Stomach (tissue), 9 donors: Measurements from ENCODE around the gene MIS18A. TPM values are rescaled to one million over a fixed set of nuclear protein-coding genes. Genes with fewer than 3 reads are reported as not detected.
"Not testable (repeated sequence)": the region's sequence is repeated elsewhere in the genome, so short reads cannot be mapped to it uniquely, and the experiment has no call there.

Experiments used
- DNase-seq, 2 donors: peaks; one replicate each; pipeline versions ENCODE4 v3.0.0 to v3.0.0-alpha.2; 2013 to 2019
- H3K27ac ChIP-seq, 5 donors: fragments of 200-600 bp in 4 of 5; sonication (generic) in 4 of 5; one replicate each; pipeline ENCODE4 v1.5.1; 2013 to 2019; ENCODE audit warnings: mild to moderate bottlenecking in 1 of 5, moderate library complexity in 1 of 5
- H3K27me3 ChIP-seq, 3 donors: fragments of 200-600 bp; sonication (generic); one replicate each; pipeline ENCODE4 v1.5.1; 2017 to 2019; ENCODE audit warnings: mixed run types in 1 of 3
- H3K36me3 ChIP-seq, 4 donors: fragments of 200-600 bp; sonication (generic); 1 replicate in 3 of 4; 2 replicates in 1 of 4; pipeline ENCODE4 v1.5.1; 2016 to 2019
- H3K4me1 ChIP-seq, 4 donors: fragments of 200-600 bp; sonication (generic); one replicate each; pipeline ENCODE4 v1.5.1; 2016 to 2019
- H3K4me3 ChIP-seq, 4 donors: fragments of 200-600 bp; sonication (generic) in 3 of 4; one replicate each; pipeline ENCODE4 v1.5.1; 2016 to 2019; ENCODE audit warnings: mild to moderate bottlenecking in 1 of 4
- H3K9me3 ChIP-seq, 4 donors: fragments of 200-600 bp; sonication (generic); one replicate each; pipeline ENCODE4 v1.5.1; 2016 to 2019
- EP300 ChIP-seq: sonication (generic); formaldehyde crosslinking; IDR thresholded peaks from one replicate; pipeline ENCODE4 v1.6.1; 2017; ENCODE audit warnings: antibody characterized with exemption
- POLR2A ChIP-seq, 4 donors: fragments of 450-650 bp; IDR thresholded peaks; one replicate each; pipeline ENCODE4 v1.6.1; 2016; ENCODE audit warnings: antibody characterized with exemption in 4 of 4, control low read depth in 2 of 4, mild to moderate bottlenecking in 1 of 4, moderate library complexity in 1 of 4
- POLR2AphosphoS5 ChIP-seq, 3 donors: sonication (generic); formaldehyde crosslinking; IDR thresholded peaks; one replicate each; pipeline ENCODE4 v1.6.1; 2016; ENCODE audit warnings: antibody characterized with exemption in 3 of 3
- WGBS, 5 donors: extraction: QIAGEN DNeasy Blood & Tissue Kit in 3 of 5; methylation state at CpG; one replicate each; pipeline versions ENCODE4 v1.1.5 to v1.1.7; 2013 to 2018; 5-methylcytosine and 5-hydroxymethylcytosine counted together
- intact Hi-C: fragments of 100-400 bp; cut with DNase I; formaldehyde crosslinking; loops from one replicate; pipeline ENCODE4 v1.15.1; 2023; ENCODE audit warnings: low total_unique reads
- polyA plus RNA-seq, 3 donors: library from polyadenylated mRNA; stranded (reverse); fragments of 200-250 nt; gene quantifications; one replicate each; pipeline ENCODE4 v1.2.3, GENCODE V29; 2013
- total RNA-seq, 5 donors: library from RNA; depleted of rRNA; stranded (reverse); fragments of >200 nt; gene quantifications; one replicate each; pipeline versions ENCODE4 v1.1.0 to v1.2.3, GENCODE V29; 2014 to 2016
- TF ChIP-seq, protein P1 (sequence below), 7 experiments: fragments of 450-650 bp in 4 of 7; fragments of 200-600 bp in 3 of 7; sonication (generic) in 3 of 7; IDR thresholded peaks; one replicate each; pipeline ENCODE4 v1.5.1; 2016 to 2019; ENCODE audit warnings: antibody characterized with exemption in 7 of 7, control low read depth in 2 of 7, mild to moderate bottlenecking in 1 of 7
- donor health status: healthy with polysubstance abuse.
- donor health status: Bipolar disorder and iron deficiency.
- donor health status: healthy.

Gene MIS18A
- total and polyA plus RNA-seq, 8 donors = 1.4 to 10.7 (median 8.0) TPM; not detected in 2

DNA sequence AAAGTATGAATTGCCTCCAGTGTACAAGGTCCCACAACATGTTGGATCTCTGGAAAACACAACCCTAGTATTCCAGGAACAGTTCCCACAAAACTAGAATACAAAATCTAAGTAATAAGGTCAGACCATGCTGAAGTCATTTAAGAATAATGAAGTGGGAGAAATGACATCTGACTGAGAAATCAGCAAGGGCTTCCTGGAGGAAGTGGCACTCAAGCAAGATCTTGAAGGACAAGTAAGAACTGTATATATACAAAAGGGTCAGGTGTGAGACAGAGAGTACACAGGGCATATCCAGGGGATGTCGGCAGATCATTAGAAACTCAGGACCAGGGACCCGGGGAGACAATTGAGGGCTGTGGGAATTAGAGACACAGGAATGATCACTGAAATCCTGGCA is 18.7 kb downstream of the MIS18A start:
- Histone ChIP-seq H3K27me3 (no peaks in the 10 kb centered on the region), H3K27ac (no peak overlapping the region), H3K9me3 (no peaks in the 10 kb centered on the region), H3K4me3 (no peak overlapping the region), H3K36me3 (no peaks in the 10 kb centered on the region), H3K4me1 (peaks cover 4 to 28% (median 18%) of the 10 kb centered on the region in 4 donors)
- TF ChIP-seq, protein P1, sequence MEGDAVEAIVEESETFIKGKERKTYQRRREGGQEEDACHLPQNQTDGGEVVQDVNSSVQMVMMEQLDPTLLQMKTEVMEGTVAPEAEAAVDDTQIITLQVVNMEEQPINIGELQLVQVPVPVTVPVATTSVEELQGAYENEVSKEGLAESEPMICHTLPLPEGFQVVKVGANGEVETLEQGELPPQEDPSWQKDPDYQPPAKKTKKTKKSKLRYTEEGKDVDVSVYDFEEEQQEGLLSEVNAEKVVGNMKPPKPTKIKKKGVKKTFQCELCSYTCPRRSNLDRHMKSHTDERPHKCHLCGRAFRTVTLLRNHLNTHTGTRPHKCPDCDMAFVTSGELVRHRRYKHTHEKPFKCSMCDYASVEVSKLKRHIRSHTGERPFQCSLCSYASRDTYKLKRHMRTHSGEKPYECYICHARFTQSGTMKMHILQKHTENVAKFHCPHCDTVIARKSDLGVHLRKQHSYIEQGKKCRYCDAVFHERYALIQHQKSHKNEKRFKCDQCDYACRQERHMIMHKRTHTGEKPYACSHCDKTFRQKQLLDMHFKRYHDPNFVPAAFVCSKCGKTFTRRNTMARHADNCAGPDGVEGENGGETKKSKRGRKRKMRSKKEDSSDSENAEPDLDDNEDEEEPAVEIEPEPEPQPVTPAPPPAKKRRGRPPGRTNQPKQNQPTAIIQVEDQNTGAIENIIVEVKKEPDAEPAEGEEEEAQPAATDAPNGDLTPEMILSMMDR (IDR thresholded peaks at IDR 0.05) = no peak
- TF ChIP-seq POLR2A (IDR thresholded peaks at IDR 0.05) (no peak), EP300 (no peak), POLR2AphosphoS5 (IDR thresholded peaks at IDR 0.05) (no peak)
- no peak for DNase-seq
- WGBS, 5 donors = 73 to 92% (median 85%) methylated on average over 2 of the region's 2 CpGs
- intact Hi-C loops = loop anchor here (5.0 kb wide), 1 partner anchor 398 kb away; no protein-coding TSS in a partner anchor

DNA sequence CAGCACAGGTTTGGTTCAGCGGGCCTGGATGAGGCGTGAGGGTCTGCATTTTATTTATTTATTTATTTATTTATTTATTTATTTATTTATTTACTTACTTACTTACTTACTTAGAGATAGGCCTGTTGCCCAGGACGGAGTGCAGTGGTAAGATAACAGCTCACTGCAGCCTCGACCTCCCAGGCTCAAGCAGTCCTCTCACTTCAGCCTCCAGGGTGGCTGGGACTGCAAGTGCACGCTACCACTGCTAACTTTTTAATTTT is 20.1 kb downstream of the MIS18A start:
- not testable (repeated sequence) for H3K27ac ChIP-seq, DNase-seq, H3K4me3 ChIP-seq, H3K9me3 ChIP-seq, H3K27me3 ChIP-seq, H3K36me3 ChIP-seq
- 74 to 80% (median 76%) methylated on average over 5 of the region's 5 CpGs for WGBS, 5 donors
- intact Hi-C loops = loop anchor here (10.0 kb wide), 1 partner anchor 464 kb away; no protein-coding TSS in a partner anchor
- peaks cover 4 to 28% (median 20%) of the 10 kb centered on the region in 4 donors for H3K4me1 ChIP-seq

DNA sequence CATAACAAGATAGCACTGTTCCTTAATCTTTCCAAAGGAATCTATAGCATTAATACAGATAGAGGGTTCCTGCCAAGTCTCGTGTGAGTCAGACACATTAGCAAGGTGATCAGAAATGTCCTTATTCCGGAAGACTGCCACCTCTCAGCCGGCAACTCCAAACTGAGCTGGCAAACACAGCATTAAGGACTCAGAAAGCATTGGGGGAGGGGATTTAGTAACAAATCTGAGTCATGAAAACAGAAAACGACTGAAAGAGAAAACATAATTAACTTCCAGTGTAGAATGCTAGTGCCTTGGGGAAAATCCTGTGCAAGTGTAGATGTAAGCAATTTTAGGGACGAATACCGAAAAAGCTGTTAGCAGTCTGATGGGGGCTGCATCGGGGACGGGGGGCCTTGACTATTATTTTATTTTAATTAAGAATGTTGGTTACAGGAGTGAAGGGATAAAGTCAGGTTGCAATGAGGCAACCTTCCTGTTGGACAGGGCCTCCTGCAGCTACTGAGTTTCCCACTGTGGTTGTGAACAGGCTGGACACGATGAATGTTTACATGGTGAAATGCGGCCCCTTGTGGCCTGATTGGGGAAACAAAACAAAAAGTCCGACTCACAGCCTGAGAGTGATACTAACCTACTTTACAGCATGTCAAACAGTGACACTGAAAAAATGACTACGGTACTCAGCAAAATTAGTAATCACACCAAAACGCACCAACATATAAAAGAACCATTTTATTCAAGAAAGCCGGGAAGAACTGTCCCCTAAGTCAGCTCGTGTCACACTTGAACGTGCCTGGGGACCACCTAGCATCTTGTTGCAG is 20.7 kb downstream of the MIS18A start:
- TF ChIP-seq POLR2AphosphoS5 (IDR thresholded peaks at IDR 0.05) (peak in 1 of 3 donors; percentile 40), POLR2A (IDR thresholded peaks at IDR 0.05) (no peak), EP300 (no peak)
- TF ChIP-seq, protein P1 (IDR thresholded peaks at IDR 0.05) = peak in 5 of 7 experiments; percentile 47 to 79 (median 66)
- no peaks in the 10 kb centered on the region for H3K9me3 ChIP-seq
- peaks cover 4 to 33% (median 22%) of the 10 kb centered on the region in 4 donors for H3K4me1 ChIP-seq
- no peak overlapping the region for H3K27ac ChIP-seq
- H3K36me3 ChIP-seq = no peaks in the 10 kb centered on the region
- H3K27me3 ChIP-seq = no peaks in the 10 kb centered on the region
- no peak overlapping the region for H3K4me3 ChIP-seq
- DNase-seq = peak; percentile 73 to 93
- intact Hi-C loops = loop anchor here (10.0 kb wide), 1 partner anchor 463 kb away; no protein-coding TSS in a partner anchor
- 36 to 43% (median 39%) methylated on average over 16 of the region's 16 CpGs for WGBS, 5 donors

DNA sequence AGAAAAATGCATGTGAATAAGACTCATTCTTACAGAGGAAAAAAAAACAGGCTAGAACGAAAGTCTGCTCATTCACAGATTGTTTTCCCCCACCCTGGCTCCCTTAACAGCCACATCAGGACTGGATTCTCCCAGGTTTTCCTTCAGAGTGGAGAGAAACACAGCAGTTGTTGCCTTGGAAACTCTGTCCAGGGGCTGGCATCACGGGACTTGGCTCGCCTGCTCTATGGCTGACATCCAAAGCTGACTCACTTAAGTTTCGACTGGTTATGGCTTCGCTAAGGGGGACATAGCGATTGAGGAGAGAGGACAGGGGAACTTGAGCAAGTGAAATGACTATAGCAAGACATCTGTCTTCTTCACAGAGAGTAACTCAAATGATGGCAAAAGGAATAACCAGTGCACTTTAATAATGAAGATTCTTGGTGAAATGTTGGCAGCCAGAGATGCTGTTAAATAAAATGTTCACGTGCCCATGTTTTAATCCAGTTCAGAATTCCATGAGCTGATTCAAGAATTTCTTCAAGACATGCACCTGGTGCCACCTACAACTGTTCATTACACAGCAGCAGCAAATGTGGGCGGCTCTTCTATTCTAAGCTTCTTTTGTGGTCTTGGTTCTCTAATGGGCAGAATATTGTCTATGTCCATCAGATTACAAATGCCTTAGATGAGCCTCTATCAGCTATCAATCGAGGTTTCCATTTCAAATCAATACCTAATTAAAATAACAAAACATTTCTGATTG is 21.8 kb downstream of the MIS18A start:
- TF ChIP-seq, protein P1 (IDR thresholded peaks at IDR 0.05) = no peak
- TF ChIP-seq POLR2A (IDR thresholded peaks at IDR 0.05) (no peak), POLR2AphosphoS5 (IDR thresholded peaks at IDR 0.05) (peak in 2 of 3 donors; percentile 63 to 69), EP300 (no peak)
- DNase-seq = peak; percentile 61 to 93

More for the DNA sequence above, 21.8 kb downstream of the MIS18A start:
- intact Hi-C loops = loop anchor here (10.0 kb wide), 1 partner anchor 462 kb away; no protein-coding TSS in a partner anchor
- H3K27me3 ChIP-seq = no peaks in the 10 kb centered on the region
- H3K4me1 ChIP-seq = peaks cover 4 to 39% (median 24%) of the 10 kb centered on the region in 4 donors
- H3K9me3 ChIP-seq = no peaks in the 10 kb centered on the region
- no peaks in the 10 kb centered on the region for H3K36me3 ChIP-seq
- H3K27ac ChIP-seq = peak overlapping the region in 2 of 5 donors; percentile 25 to 64
- H3K4me3 ChIP-seq = no peak overlapping the region
- WGBS, 5 donors = 24 to 35% (median 29%) methylated on average over 9 of the region's 9 CpGs
